GM19025 (cell line): ENCODE data around the gene C11orf91.
"Not testable (repeated sequence)": the region's sequence is repeated elsewhere in the genome, so short reads cannot be mapped to it uniquely, and the experiment has no call there.

Experiments used
- ATAC-seq: cut with Tn5 transposase; IDR thresholded peaks from one replicate; pipeline ENCODE4 v1.9.1; 2021; ENCODE audit warnings: mild to moderate bottlenecking, low read depth, moderate library complexity; ENCODE audit not compliant: unreplicated experiment

The C11orf91 gene

GRCh38 chr11:33674035-33674814 lies 26.4 kb downstream of the C11orf91 start:
- ATAC-seq = no peak

GRCh38 chr11:33672273-33672672 lies 28.4 kb downstream of the C11orf91 start:
- ATAC-seq = no peak

GRCh38 chr11:33670250-33671011 lies 30.2 kb downstream of the C11orf91 start:
- no peak for ATAC-seq

GRCh38 chr11:33669598-33670249 lies 30.9 kb downstream of the C11orf91 start:
- no peak for ATAC-seq

- no peak for ATAC-seq
Measured at GRCh38 chr11:33668951-33669596, 31.6 kb downstream of the C11orf91 start.

GRCh38 chr11:33668468-33668825 lies 32.2 kb downstream of the C11orf91 start:
- no peak for ATAC-seq

GRCh38 chr11:33667819-33668467 lies 32.7 kb downstream of the C11orf91 start:
- ATAC-seq = no peak

GRCh38 chr11:33665350-33666106 lies 35.1 kb downstream of the C11orf91 start:
- no peak for ATAC-seq

- ATAC-seq = no peak
Measured at GRCh38 chr11:33664827-33665226, 35.8 kb downstream of the C11orf91 start.

GRCh38 chr11:33664166-33664565 lies 36.5 kb downstream of the C11orf91 start:
- no peak for ATAC-seq

- ATAC-seq = no peak
Measured at GRCh38 chr11:33663121-33663520, 37.5 kb downstream of the C11orf91 start.

GRCh38 chr11:33661526-33661925 lies 39.1 kb downstream of the C11orf91 start:
- ATAC-seq = not testable (repeated sequence)

GRCh38 chr11:33660962-33661361 lies 39.7 kb downstream of the C11orf91 start:
- ATAC-seq = no peak

- ATAC-seq = no peak
Measured at GRCh38 chr11:33659370-33660139, 41.1 kb downstream of the C11orf91 start.

- ATAC-seq = no peak
Measured at GRCh38 chr11:33658195-33658900, 42.3 kb downstream of the C11orf91 start.

- no peak for ATAC-seq
Measured at GRCh38 chr11:33657757-33658156, 42.9 kb downstream of the C11orf91 start.

GRCh38 chr11:33656768-33657167 lies 43.9 kb downstream of the C11orf91 start:
- ATAC-seq = no peak

GRCh38 chr11:33655842-33656600 lies 44.6 kb downstream of the C11orf91 start:
- no peak for ATAC-seq
